Natural killer cell (primary cell): Measurements from ENCODE around the gene CCDC15. TPM values are rescaled to one million over a fixed set of nuclear protein-coding genes. Genes with fewer than 3 reads are reported as not detected.

Source experiments
- ATAC-seq, 3 donors: fragments of 150-1000 bp in 2 of 3; fragments of 200-7000 bp in 1 of 3; cut with Tn5 transposase; 1 replicate in 1 of 3; 2 replicates in 2 of 3; pipeline ENCODE4 v1.10.0; 2021; ENCODE audit warnings: mild to moderate bottlenecking in 2 of 3, moderate library complexity in 2 of 3
- DNase-seq, 2 donors: peaks; one replicate each; pipeline versions ENCODE4 v3.0.0 to v3.0.0-alpha.2; 2013 to 2021; ENCODE audit warnings: mixed read lengths in 1 of 2
- H3K27ac ChIP-seq: one replicate; pipeline ENCODE4 v1.5.1; 2013; ENCODE audit warnings: mild to moderate bottlenecking, low read length
- H3K27me3 ChIP-seq: one replicate; pipeline ENCODE4 v1.6.1; 2013; ENCODE audit warnings: low read length; ENCODE audit not compliant: control insufficient read depth, insufficient read depth
- H3K36me3 ChIP-seq: one replicate; pipeline ENCODE4 v1.6.1; 2013; ENCODE audit warnings: low read length; ENCODE audit not compliant: control insufficient read depth, insufficient read depth
- H3K4me1 ChIP-seq: one replicate; pipeline ENCODE4 v1.6.1; 2013; ENCODE audit warnings: low read length; ENCODE audit not compliant: control insufficient read depth, insufficient read depth
- H3K4me3 ChIP-seq: one replicate; pipeline ENCODE4 v1.5.1; 2013; ENCODE audit warnings: low read length
- H3K9me3 ChIP-seq: one replicate; pipeline ENCODE4 v1.6.1; 2013; ENCODE audit warnings: low read length; ENCODE audit not compliant: control insufficient read depth, insufficient read depth
- H3K27ac Mint-ChIP-seq, 2 donors: one replicate each; pipeline ENCODE4 v1.8.0; 2022; ENCODE audit warnings: mild to moderate bottlenecking in 2 of 2, mixed read lengths in 2 of 2, moderate library complexity in 1 of 2
- H3K27me3 Mint-ChIP-seq, 2 donors: one replicate each; pipeline ENCODE4 v1.8.0; 2022; ENCODE audit warnings: low read depth in 2 of 2, mixed read lengths in 2 of 2
- H3K36me3 Mint-ChIP-seq: one replicate; pipeline ENCODE4 v1.8.0; 2022; ENCODE audit warnings: mixed read lengths
- H3K4me1 Mint-ChIP-seq, 2 donors: one replicate each; pipeline ENCODE4 v1.8.0; 2022; ENCODE audit warnings: mixed read lengths in 2 of 2
- H3K4me3 Mint-ChIP-seq: one replicate; pipeline ENCODE4 v1.8.0; 2022; ENCODE audit warnings: mild to moderate bottlenecking, moderate library complexity, mixed read lengths
- H3K9me3 Mint-ChIP-seq, 2 donors: one replicate each; pipeline ENCODE4 v1.8.0; 2022; ENCODE audit warnings: mixed read lengths in 2 of 2
- WGBS: methylation state at CpG from one replicate; pipeline ENCODE4 v1.1.7; 2013; ENCODE audit warnings: missing lambda C conversion rate; ENCODE audit not compliant: insufficient coverage; 5-methylcytosine and 5-hydroxymethylcytosine counted together
- intact Hi-C: fragments of 100-400 bp; cut with micrococcal nuclease; formaldehyde crosslinking; loops from one replicate; pipeline ENCODE4 v1.14.2; 2022
- total RNA-seq, 4 donors: library from RNA; stranded (reverse); fragments of 120-200 nt in 1 of 4; gene quantifications; one replicate each; pipeline versions ENCODE4 v1.2.3 to v1.2.4, GENCODE V29; 2013 to 2022
- TF ChIP-seq, protein P1 (sequence below): fragments of 200-600 bp; IDR thresholded peaks from one replicate; pipeline ENCODE4 v1.8.0; 2022; ENCODE audit warnings: antibody characterized with exemption

The CCDC15 gene
- total RNA-seq, 3 donors from 2014 or later (not counting 1 experiment from before 2014, with no cell fraction given) = 3.8 to 4.7 (median 3.9) TPM

DNA sequence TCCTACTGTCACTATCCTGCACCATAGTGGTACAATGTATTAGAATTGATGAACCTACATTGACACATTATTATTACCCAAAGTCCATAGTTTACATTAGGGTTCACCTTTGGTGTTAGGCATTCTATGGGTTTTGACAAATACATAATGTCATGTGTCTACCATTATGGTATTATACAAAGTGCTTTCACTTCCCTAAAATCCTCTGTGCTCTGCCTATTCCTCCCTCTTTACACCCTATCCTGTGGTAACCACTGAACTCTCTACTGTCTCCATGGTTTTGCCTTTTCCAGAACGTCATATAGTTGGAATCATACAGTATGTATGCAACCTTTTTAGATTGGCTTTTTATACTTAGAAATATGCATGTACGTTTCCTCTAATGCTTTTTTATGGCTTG lies 51.5 kb downstream of the CCDC15 start:
- ATAC-seq (no peak), DNase-seq (no peak)
- peaks cover 8 to 12% of the 10 kb centered on the region in 2 donors for H3K4me1 Mint-ChIP-seq
- no peaks in the 10 kb centered on the region for H3K9me3 Mint-ChIP-seq
- H3K27me3 Mint-ChIP-seq = no peaks in the 10 kb centered on the region
- Histone ChIP-seq H3K4me1 (no peaks in the 10 kb centered on the region), H3K27me3 (no peaks in the 10 kb centered on the region), H3K9me3 (no peaks in the 10 kb centered on the region), H3K36me3 (peaks cover 3% of the 10 kb centered on the region), H3K27ac (no peak overlapping the region), H3K4me3 (no peak overlapping the region)
- no peak overlapping the region for H3K27ac Mint-ChIP-seq
- intact Hi-C loops = no loop called here
- WGBS = no CpG with 5 or more reads among the region's 2 CpGs
- H3K36me3 Mint-ChIP-seq = peaks cover 37% of the 10 kb centered on the region
- TF ChIP-seq, protein P1, sequence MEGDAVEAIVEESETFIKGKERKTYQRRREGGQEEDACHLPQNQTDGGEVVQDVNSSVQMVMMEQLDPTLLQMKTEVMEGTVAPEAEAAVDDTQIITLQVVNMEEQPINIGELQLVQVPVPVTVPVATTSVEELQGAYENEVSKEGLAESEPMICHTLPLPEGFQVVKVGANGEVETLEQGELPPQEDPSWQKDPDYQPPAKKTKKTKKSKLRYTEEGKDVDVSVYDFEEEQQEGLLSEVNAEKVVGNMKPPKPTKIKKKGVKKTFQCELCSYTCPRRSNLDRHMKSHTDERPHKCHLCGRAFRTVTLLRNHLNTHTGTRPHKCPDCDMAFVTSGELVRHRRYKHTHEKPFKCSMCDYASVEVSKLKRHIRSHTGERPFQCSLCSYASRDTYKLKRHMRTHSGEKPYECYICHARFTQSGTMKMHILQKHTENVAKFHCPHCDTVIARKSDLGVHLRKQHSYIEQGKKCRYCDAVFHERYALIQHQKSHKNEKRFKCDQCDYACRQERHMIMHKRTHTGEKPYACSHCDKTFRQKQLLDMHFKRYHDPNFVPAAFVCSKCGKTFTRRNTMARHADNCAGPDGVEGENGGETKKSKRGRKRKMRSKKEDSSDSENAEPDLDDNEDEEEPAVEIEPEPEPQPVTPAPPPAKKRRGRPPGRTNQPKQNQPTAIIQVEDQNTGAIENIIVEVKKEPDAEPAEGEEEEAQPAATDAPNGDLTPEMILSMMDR = no peak
- H3K4me3 Mint-ChIP-seq = no peak overlapping the region

DNA sequence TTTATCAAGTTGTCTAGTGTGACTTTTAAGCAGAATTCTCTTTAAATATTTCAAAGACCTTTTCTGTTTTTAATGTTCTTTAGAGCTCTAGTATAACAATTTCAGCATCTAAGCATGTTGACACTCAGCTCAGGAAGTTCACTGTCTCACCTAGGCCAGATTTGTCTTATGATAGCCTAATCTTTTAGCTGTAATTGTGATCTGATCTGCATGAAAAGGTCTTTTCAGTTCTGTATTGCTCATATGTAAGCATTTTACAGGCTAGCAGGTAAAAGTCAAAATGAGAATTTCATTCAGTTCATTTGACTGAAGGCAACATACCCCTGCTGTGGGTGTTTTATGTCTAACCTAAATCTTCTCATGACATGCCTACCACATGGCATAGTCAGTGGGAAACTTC lies 62.4 kb downstream of the CCDC15 start:
- H3K4me1 ChIP-seq = no peaks in the 10 kb centered on the region
- Mint-ChIP-seq H3K27ac (no peak overlapping the region), H3K4me3 (no peak overlapping the region), H3K9me3 (no peaks in the 10 kb centered on the region), H3K27me3 (no peaks in the 10 kb centered on the region), H3K4me1 (no peaks in the 10 kb centered on the region), H3K36me3 (no peaks in the 10 kb centered on the region)
- H3K36me3 ChIP-seq = peaks cover 3% of the 10 kb centered on the region
- DNase-seq (no peak), ATAC-seq (no peak)
- no peaks in the 10 kb centered on the region for H3K27me3 ChIP-seq
- no peak overlapping the region for H3K27ac ChIP-seq
- intact Hi-C loops = no loop called here
- H3K4me3 ChIP-seq = no peak overlapping the region
- H3K9me3 ChIP-seq = no peaks in the 10 kb centered on the region
- TF ChIP-seq, protein P1 = no peak

DNA sequence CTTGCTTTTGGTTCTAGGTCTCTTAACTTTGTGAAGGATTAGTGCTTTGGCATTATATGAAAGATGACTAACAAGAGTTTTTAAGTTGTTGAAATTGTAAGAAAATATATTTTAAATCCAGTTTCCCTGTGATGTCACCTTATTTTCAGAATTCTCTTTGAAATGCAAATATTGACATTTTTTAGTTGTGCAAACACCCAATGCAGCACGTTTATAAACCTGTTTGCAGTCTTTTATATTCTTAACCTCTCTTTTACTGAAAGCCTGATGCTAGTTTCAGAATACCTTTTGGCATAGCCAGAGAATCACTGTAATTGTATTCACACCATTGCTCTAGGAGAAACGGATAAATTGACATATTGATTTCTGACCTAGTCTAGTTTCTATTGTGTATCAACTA lies 66.3 kb downstream of the CCDC15 start:
- Histone ChIP-seq H3K9me3 (no peaks in the 10 kb centered on the region), H3K4me3 (no peak overlapping the region), H3K36me3 (no peaks in the 10 kb centered on the region), H3K27ac (no peak overlapping the region), H3K27me3 (no peaks in the 10 kb centered on the region), H3K4me1 (no peaks in the 10 kb centered on the region)
- Mint-ChIP-seq H3K9me3 (no peaks in the 10 kb centered on the region), H3K27me3 (no peaks in the 10 kb centered on the region), H3K36me3 (no peaks in the 10 kb centered on the region), H3K4me3 (no peak overlapping the region), H3K27ac (no peak overlapping the region), H3K4me1 (no peaks in the 10 kb centered on the region)
- intact Hi-C loops = no loop called here
- WGBS = 90% methylated on average over 1 of the region's 2 CpGs
- ATAC-seq (no peak), DNase-seq (no peak)
- TF ChIP-seq, protein P1 = no peak

DNA sequence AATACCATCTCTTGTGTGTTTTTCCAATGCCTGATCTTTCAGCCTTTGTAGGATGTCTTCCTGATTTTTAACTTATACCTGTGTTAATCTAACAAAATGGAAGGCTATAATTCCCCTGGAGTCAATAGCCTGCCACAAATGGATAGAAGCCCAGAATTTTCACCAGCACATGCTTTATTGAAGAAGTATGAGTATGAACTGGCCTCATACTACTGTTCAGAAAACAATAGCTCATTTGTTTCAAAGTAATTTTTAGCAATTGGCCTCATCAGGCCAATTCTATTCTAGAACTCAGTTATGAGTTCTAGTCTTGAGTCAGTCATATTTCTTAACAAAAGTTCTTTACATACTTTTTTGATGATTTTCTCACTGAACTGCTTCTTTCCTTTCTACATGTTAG lies 68.5 kb downstream of the CCDC15 start:
- ATAC-seq (no peak), DNase-seq (no peak)
- no peak overlapping the region for H3K4me3 ChIP-seq
- no peak overlapping the region for H3K4me3 Mint-ChIP-seq
- no peaks in the 10 kb centered on the region for H3K27me3 Mint-ChIP-seq
- no peaks in the 10 kb centered on the region for H3K9me3 Mint-ChIP-seq
- no peak overlapping the region for H3K27ac Mint-ChIP-seq
- intact Hi-C loops = no loop called here
- no peaks in the 10 kb centered on the region for H3K36me3 Mint-ChIP-seq
- H3K4me1 Mint-ChIP-seq = no peaks in the 10 kb centered on the region
- H3K27ac ChIP-seq = no peak overlapping the region
- TF ChIP-seq, protein P1 = no peak
- H3K4me1 ChIP-seq = no peaks in the 10 kb centered on the region
- no peaks in the 10 kb centered on the region for H3K36me3 ChIP-seq
- no peaks in the 10 kb centered on the region for H3K27me3 ChIP-seq
- no peaks in the 10 kb centered on the region for H3K9me3 ChIP-seq
